Caco-2 (cell line): ENCODE results near the gene ZNF333. TPM values are rescaled to one million over a fixed set of nuclear protein-coding genes. Genes with fewer than 3 reads are reported as not detected.

ENCODE experiments used
- BruUV-seq: library from RNA; stranded (reverse); fragments of 400-500 nt; replicated peaks from 2 replicates; lab custom pipeline; 2021; lab: Mats Ljungman, UMichigan
- CTCF ChIA-PET: fragments of 300-600 bp; sonication (Branson Sonifier 250); formaldehyde crosslinking; loops from one replicate; lab custom pipeline; 2022; ENCODE audit warnings: antibody characterized with exemption; lab: Charles Lee
- POLR2A ChIA-PET: fragments of 300-600 bp; sonication (Branson Sonifier 250); formaldehyde crosslinking; loops from one replicate; lab custom pipeline; 2022; ENCODE audit warnings: antibody characterized with exemption; lab: Charles Lee
- DNase-seq, 2 experiments: peaks; one replicate each; pipeline versions ENCODE4 v3.0.0 to v3.0.0-alpha.2; 2020 to 2022
- H3K27me3 ChIP-seq: replicated peaks from 2 replicates; pipeline ENCODE4 v1.6.0; 2011; ENCODE audit warnings: low read length; ENCODE audit not compliant: control insufficient read depth, insufficient read depth
- H3K36me3 ChIP-seq: 2 replicates; pipeline ENCODE4 v1.5.1; 2011; ENCODE audit warnings: low read length; ENCODE audit not compliant: control insufficient read depth, insufficient read depth
- H3K4me1 ChIP-seq: fragments of 250-450 bp; sonication (Bioruptor Pico); 2 replicates; pipeline ENCODE4 v1.5.1; 2020; ENCODE audit warnings: mild to moderate bottlenecking
- H3K4me3 ChIP-seq: 2 replicates; pipeline ENCODE4 v1.5.1; 2011; ENCODE audit warnings: low read depth, mild to moderate bottlenecking, control low read depth, low read length
- H3K9me3 ChIP-seq: fragments of 250-450 bp; sonication (Bioruptor Pico); 2 replicates; pipeline ENCODE4 v1.5.1; 2020; ENCODE audit warnings: mild to moderate bottlenecking, moderate library complexity
- H3K27ac Mint-ChIP-seq: one replicate; pipeline ENCODE4 v1.8.0; 2022; ENCODE audit warnings: mixed read lengths; ENCODE audit not compliant: unreplicated experiment
- H3K27me3 Mint-ChIP-seq: one replicate; pipeline ENCODE4 v1.8.0; 2022; ENCODE audit warnings: mixed read lengths; ENCODE audit not compliant: insufficient read depth, unreplicated experiment
- H3K36me3 Mint-ChIP-seq: one replicate; pipeline ENCODE4 v1.8.0; 2022; ENCODE audit warnings: mild to moderate bottlenecking, mixed read lengths; ENCODE audit not compliant: insufficient read depth, unreplicated experiment
- H3K4me1 Mint-ChIP-seq: one replicate; pipeline ENCODE4 v1.8.0; 2022; ENCODE audit warnings: low read depth, mixed read lengths; ENCODE audit not compliant: unreplicated experiment
- H3K4me3 Mint-ChIP-seq: one replicate; pipeline ENCODE4 v1.8.0; 2022; ENCODE audit warnings: mild to moderate bottlenecking, moderate library complexity, mixed read lengths; ENCODE audit not compliant: unreplicated experiment
- H3K9me3 Mint-ChIP-seq: one replicate; pipeline ENCODE4 v1.8.0; 2022; ENCODE audit warnings: mixed read lengths; ENCODE audit not compliant: unreplicated experiment
- CTCF ChIP-seq, 2 experiments: fragments of 200-600 bp in 1 of 2; IDR thresholded peaks; 1 replicate in 1 of 2; 2 replicates in 1 of 2; pipeline versions ENCODE4 v1.5.1 to v1.8.0; 2011 to 2022; ENCODE audit warnings: antibody characterized with exemption in 1 of 2, control low read depth in 1 of 2, inconsistent platforms in 1 of 2, low read depth in 1 of 2, low read length in 1 of 2, mild to moderate bottlenecking in 1 of 2, moderate library complexity in 1 of 2; ENCODE audit not compliant: insufficient read depth in 1 of 2, severe bottlenecking in 1 of 2, unreplicated experiment in 1 of 2
- intact Hi-C: fragments of 100-400 bp; cut with micrococcal nuclease; formaldehyde crosslinking; loops from one replicate; pipeline ENCODE4 v1.10.0; 2022; ENCODE audit not compliant: unreplicated experiment
- total RNA-seq: library from RNA; stranded (reverse); gene quantifications from 2 replicates; pipeline ENCODE4 v1.2.3, GENCODE V29; 2022

Gene ZNF333
- total RNA-seq, 1 experiment from 2014 or later: 5.3 TPM

GRCh38 chr19:14678199-14678598, 11.6 kb upstream of the ZNF333 start:
- H3K4me3 ChIP-seq: no peak overlapping the region
- H3K4me1 Mint-ChIP-seq: no peaks in the 10 kb centered on the region
- TF ChIP-seq CTCF (IDR thresholded peaks at IDR 0.05; ENCODE audit: insufficient read depth in 1 of 2, low read depth in 1 of 2, low read length in 1 of 2, severe bottlenecking in 1 of 2, unreplicated experiment in 1 of 2): no peak
- peaks cover 11% of the 10 kb centered on the region for H3K27me3 Mint-ChIP-seq
- no peaks in the 10 kb centered on the region for H3K36me3 ChIP-seq
- ChIA-PET CTCF (no interaction called here), POLR2A (no interaction called here)
- no TSS peak for BruUV-seq
- no peak overlapping the region for H3K27ac Mint-ChIP-seq
- H3K9me3 Mint-ChIP-seq: no peaks in the 10 kb centered on the region
- DNase-seq: no peak
- intact Hi-C loops: no loop called here
- H3K9me3 ChIP-seq: no peaks in the 10 kb centered on the region
- H3K4me1 ChIP-seq: no peaks in the 10 kb centered on the region
- H3K27me3 ChIP-seq: no peaks in the 10 kb centered on the region
- H3K4me3 Mint-ChIP-seq: no peak overlapping the region
- no peaks in the 10 kb centered on the region for H3K36me3 Mint-ChIP-seq

GRCh38 chr19:14682084-14682483, 7.8 kb upstream of the ZNF333 start:
- Mint-ChIP-seq H3K27me3 (peaks cover 11% of the 10 kb centered on the region), H3K4me1 (no peaks in the 10 kb centered on the region), H3K27ac (no peak overlapping the region), H3K4me3 (no peak overlapping the region), H3K36me3 (no peaks in the 10 kb centered on the region), H3K9me3 (no peaks in the 10 kb centered on the region)
- intact Hi-C loops: no loop called here
- TF ChIP-seq CTCF (IDR thresholded peaks at IDR 0.05; ENCODE audit: insufficient read depth in 1 of 2, low read depth in 1 of 2, low read length in 1 of 2, severe bottlenecking in 1 of 2, unreplicated experiment in 1 of 2): no peak
- H3K9me3 ChIP-seq: no peaks in the 10 kb centered on the region
- ChIA-PET POLR2A (no interaction called here), CTCF (no interaction called here)
- no peaks in the 10 kb centered on the region for H3K36me3 ChIP-seq
- no TSS peak for BruUV-seq
- DNase-seq: no peak
- H3K4me3 ChIP-seq: no peak overlapping the region
- no peaks in the 10 kb centered on the region for H3K27me3 ChIP-seq
- H3K4me1 ChIP-seq: no peaks in the 10 kb centered on the region

- H3K27me3 ChIP-seq: no peaks in the 10 kb centered on the region
- no peaks in the 10 kb centered on the region for H3K36me3 ChIP-seq
- POLR2A ChIA-PET: no interaction called here
- Mint-ChIP-seq H3K4me1 (no peaks in the 10 kb centered on the region), H3K9me3 (no peaks in the 10 kb centered on the region), H3K4me3 (no peak overlapping the region), H3K27ac (no peak overlapping the region), H3K36me3 (no peaks in the 10 kb centered on the region), H3K27me3 (peaks cover 11% of the 10 kb centered on the region)
- BruUV-seq: no TSS peak
- no peak for TF ChIP-seq CTCF (IDR thresholded peaks at IDR 0.05; ENCODE audit: insufficient read depth in 1 of 2, low read depth in 1 of 2, low read length in 1 of 2, severe bottlenecking in 1 of 2, unreplicated experiment in 1 of 2)
- intact Hi-C loops: no loop called here
- no peaks in the 10 kb centered on the region for H3K4me1 ChIP-seq
- DNase-seq: no peak
- H3K4me3 ChIP-seq: no peak overlapping the region
- H3K9me3 ChIP-seq: no peaks in the 10 kb centered on the region
- CTCF ChIA-PET: interaction anchor here (5.1 kb wide), 1 partner anchor 110 kb away, joined by 50 read pairs; no protein-coding TSS in a partner anchor
These were observed 6.4 kb upstream of the ZNF333 start for GRCh38 chr19:14683439-14683838.
